ENCODE measurements around the gene PMP22.
A peak's percentile ranks its signal among the peaks of the same experiment; 100 is the strongest.
"Not testable (repeated sequence)": the region's sequence is repeated elsewhere in the genome, so short reads cannot be mapped to it uniquely, and the experiment has no call there.

Gene PMP22

DNA sequence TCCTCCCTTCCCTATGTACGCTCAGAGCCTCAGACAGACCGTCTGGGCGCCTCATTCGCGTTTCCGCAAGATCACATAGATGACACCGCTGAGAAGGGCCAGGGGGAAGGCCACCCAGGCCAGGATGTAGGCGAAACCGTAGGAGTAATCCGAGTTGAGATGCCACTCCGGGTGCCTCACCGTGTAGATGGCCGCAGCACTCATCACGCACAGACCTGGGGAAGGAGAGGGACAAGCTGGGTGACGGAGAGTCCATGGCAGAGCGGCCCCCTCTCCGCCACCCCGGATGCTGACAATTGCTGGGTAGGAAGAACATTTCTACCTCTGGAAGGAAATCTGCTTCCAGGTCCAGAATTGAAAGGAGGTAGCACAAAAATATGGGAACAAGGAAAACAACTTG, 34.3 kb downstream of the PMP22 start:
- FAIRE-seq, result no peak

DNA sequence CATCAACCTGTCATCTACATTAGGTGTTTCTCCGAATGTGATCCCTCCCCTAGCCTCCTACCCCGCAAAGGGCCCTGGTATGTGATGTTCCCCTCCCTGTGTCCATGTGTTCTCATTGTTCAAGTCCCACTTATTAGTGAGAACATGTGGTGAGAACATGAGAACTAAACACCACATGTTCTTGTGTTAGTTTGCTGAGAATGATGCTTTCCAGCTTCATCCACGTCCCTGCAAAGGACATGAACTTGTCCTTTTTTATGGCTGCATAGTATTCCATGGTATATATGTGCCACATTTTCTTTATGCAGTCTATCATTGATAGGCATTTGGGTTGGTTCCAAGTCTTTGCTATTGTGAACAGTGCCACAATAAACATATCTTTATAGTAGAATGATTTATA, 43.3 kb downstream of the PMP22 start:
- not testable (repeated sequence) for DNase-seq (ENCODE audit: insufficient read length, low spot score); FAIRE-seq

More for the DNA sequence above, 34.3 kb downstream of the PMP22 start:
- no peak for DNase-seq (ENCODE audit: insufficient read length, low spot score)

DNA sequence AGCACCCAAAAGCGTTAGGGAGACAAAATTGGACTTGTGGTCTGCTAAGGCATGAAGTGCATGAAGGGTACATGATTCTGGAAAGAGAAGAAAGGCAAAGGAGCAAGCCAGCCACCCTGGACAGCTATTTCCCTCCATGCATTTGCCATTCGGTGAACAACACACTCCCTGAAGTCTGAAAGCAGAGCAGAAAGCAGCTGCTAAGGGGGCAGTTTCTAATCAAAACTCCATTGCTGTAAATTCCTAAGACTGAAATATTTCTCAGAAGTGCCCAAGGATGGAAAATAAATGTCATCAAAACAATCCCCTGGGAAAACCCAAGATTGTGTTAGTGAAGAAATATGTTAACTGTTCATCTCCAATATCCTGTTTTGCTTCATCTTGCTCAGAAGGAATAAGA, 44.3 kb downstream of the PMP22 start:
- FAIRE-seq (no peak), DNase-seq (ENCODE audit: insufficient read length, low spot score) (no peak)

DNA sequence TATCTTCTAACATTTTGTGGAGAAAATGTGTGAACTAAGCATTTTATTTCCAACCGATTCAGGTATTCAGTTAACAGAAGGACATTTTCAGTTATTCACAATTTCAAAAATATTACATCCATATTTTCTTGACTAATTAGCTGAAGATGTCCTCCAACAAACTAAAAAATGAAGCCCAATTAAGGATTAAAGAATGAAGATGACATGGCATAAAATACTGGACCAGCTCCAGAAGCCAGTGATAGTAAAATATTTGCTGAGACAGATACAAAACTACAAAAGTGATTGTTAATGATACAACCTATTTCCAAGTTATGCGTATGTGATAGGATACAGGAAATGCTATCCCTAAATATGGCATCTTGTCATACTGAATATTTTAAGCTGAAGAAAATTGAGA, 48.6 kb downstream of the PMP22 start:
- FAIRE-seq (no peak), DNase-seq (ENCODE audit: insufficient read length, low spot score) (no peak)

DNA sequence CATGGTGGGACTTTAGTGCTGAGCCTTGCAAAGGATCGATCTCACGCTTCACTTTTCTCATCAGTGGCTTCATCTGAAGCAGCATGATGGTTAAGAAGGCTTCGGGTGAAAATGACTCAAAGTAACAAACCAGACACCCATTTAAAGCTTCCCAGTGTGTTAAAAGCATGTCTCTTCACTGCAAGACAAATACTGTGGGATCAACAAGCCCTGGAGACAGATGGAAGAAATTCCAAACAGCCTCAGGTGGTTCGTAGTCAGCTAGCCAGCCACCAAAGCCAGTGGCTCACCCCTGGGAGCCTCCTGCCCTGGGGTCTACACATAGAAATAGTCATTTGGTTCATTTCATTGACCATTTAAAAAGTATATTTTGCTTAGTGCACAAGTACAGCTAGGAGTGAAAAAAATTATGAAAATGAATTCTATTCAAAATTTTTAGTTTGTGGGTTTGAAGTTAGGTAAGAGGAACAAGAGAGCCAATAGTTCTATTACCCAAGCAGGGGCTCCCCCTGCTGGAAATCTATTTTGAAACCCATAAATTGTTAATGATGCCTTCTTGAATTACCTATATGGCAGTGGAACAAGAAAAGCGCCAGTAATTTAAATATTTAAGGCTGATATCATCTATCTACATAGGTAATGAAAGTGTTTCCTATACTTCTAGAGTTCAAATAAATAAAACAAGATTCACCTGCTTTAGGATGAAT, 51.6 kb downstream of the PMP22 start:
- DNase-seq (ENCODE audit: insufficient read length, low spot score) (no peak), FAIRE-seq (no peak)

DNA sequence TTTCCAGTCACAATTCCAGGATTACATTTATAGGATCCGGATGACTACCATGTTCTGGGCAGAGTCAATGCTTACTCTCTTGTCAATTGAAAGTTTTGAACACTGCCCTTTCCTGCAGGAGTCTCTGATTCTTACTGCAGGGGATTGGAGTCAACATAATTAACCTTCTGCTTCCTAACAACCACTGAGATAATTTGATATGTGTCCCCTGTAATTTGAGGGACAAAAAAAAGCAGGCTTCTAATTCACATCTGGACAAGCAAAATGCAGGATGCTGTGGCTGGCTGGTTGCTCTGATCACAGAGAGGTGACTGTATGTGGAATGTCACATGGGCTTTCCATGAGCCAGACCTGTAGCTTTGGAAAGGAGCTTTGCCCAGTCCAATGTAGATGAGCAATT, 54.9 kb downstream of the PMP22 start:
- DNase-seq (ENCODE audit: insufficient read length, low spot score) (no peak), FAIRE-seq (no peak)

DNA sequence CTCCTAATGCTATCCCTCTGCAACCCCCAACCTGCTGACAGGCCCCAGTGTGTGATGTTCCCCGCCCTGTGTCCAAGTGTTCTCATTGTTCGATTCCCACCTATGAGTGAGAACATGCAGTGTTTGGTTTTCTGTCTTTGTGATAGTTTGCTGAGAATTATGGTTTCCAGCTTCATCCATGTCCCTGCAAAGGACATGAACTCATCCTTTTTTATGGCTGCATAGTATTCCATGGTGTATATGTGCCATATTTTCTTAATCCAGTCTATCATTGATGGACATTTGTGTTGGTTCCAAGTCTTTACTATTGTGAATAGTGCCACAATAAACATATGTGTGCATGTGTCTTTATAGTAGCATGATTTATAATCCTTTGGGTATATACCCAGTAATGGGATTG, 62.1 kb downstream of the PMP22 start:
- DNase-seq (ENCODE audit: insufficient read length, low spot score); FAIRE-seq: not testable (repeated sequence)

DNA sequence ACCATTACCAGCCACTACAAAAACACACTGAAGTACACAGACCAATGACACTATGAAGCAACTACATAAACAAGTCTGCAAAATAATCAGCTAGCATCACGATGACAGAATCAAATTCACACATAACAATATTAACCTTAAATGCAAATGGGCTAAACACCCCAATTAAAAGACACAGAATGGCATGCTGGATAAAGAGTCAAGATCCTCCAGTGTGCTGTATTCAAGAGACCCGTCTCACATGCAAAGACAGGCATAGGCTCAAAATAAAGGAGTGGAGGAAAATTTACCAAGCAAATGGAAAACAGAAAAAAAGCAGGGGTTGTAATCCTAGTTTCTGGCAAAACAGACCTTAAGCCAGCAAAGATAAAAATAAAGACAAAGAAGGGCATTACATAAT, 64.6 kb downstream of the PMP22 start:
- not testable (repeated sequence) for FAIRE-seq; DNase-seq (ENCODE audit: insufficient read length, low spot score)

DNA sequence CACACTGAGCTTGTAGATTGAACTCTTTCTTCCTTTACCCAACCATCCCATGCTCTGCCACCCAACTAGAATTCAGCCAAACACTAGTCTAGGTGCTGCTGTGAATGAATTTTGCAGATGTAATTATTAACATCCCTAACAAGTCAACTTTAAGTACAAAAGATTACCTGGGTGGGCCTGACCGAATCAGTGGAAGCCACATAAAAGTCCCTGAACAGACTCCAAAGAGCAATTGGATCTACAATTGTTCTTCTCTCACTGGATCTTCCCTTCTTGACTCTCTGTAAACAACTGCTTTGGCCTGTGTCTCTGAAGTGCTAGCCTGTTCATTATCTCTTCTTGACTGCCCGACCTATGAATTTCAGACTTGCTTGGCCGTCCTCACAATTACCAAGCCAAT, 67.9 kb downstream of the PMP22 start:
- no peak for FAIRE-seq
- no peak for DNase-seq (ENCODE audit: insufficient read length, low spot score)

DNA sequence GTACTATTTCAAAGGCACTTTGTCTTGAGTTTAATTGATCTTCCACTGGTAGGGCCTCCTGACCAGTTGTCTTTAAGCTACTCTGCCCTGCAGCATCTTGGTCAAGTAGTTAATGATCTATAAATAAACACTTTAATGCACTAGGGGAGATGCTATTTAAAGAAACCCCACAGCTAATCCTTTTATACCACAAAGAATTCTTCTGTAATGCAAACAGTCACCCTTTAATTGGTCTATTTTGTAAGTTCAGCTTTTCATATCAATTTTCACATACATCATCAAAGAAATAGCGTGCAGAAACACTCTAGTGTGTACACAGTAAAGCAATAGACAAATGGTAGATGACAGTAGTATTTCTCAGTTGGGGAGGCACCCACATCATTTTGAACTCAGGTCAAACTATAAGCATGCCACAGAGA, 70.3 kb downstream of the PMP22 start:
- FAIRE-seq, result no peak
- DNase-seq (ENCODE audit: insufficient read length, low spot score), result no peak

DNA sequence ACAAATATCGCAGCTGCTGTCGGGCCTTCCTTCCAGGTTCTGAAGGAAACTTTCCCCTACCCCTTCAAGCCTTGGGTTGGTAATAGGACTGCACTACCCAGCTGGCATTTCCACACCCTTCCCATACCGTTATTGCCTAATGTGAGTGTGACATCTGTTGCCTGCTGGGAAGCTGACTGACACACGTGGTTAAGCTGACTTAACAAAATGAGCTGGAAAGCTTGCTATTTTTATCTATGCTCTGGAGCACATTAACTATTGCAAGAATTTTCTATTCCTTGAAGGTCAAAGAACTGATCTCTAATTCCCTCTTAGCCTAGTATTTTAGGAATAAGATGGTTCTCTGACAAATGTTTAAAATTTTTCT, 79.5 kb downstream of the PMP22 start:
- DNase-seq (ENCODE audit: insufficient read length, low spot score) (no peak), FAIRE-seq (peak; percentile 88)

DNA sequence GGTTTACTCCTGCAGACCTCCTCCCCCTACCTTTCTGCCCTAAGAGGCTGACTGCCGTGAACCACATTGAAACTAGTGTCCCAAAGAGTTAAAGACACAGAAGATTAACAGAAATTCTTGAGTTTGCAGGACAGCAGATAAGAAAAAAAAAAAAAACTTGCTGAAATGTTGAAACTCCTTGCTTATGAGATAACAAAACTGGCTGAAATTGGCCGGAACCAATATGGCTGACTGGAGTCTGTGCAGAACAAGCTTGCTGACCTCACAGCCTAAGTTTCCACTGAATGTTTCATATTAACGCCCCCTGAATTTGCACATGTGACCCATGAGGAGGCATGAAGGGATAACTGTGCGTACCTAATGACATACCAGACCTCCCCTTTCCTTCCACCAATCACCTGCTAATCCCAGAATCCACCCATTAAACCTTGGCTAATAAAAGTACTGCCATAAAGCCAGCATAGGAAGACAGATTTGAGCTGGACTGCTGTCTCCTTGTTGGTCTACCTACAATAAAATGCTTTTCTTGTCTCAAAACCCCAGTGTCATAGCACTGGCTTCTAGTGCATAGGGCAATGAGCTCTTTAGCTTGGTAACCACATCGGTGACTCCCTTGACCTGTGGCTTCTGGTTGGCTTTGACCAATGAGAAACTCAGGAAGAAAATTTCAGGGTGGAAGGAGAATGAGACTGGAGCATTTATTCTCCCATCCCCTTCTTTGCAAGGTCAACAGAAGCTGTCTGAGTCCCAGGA, 80.1 kb downstream of the PMP22 start:
- DNase-seq (ENCODE audit: insufficient read length, low spot score) (no peak), FAIRE-seq (no peak)

DNA sequence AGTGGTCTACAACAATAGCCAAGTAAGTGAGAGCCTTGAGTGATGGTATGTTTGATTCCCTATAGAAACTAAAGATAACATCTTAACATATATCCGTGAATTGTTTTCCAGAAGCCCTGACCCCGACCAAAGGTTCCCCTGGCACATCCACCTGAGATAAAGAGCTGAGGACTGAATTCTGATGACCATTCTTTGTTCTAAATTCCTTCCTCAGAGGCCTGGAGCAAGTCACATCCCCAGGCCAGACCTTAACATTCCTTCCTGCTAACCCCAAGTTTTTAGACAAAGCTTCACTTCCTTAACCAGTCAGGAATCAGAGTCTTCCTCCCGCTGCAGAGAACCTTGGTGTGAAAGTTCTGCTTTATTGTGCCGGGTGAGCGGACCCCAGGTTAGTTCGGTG, 83.3 kb downstream of the PMP22 start:
- DNase-seq (ENCODE audit: insufficient read length, low spot score), result no peak
- no peak for FAIRE-seq

DNA sequence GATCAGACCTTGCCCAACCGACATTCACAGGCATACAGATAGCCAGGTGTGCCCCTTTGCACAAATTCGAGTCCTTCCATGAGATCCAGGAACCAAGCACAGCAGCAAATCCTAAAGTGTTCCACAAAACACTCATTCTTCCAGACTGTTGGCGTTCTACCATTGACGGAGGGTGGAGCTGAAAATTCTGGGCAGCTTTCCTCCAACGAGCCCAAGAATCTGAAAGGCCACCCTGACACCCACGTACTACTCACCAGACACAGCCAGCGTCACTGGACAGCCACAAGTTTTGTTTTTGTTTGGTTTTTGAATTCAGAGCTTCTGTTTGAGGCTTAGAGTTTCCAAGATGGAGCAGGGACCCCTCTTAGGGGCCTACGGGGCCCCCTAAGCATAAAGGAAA, 83.8 kb downstream of the PMP22 start:
- FAIRE-seq (no peak), DNase-seq (ENCODE audit: insufficient read length, low spot score) (no peak)

DNA sequence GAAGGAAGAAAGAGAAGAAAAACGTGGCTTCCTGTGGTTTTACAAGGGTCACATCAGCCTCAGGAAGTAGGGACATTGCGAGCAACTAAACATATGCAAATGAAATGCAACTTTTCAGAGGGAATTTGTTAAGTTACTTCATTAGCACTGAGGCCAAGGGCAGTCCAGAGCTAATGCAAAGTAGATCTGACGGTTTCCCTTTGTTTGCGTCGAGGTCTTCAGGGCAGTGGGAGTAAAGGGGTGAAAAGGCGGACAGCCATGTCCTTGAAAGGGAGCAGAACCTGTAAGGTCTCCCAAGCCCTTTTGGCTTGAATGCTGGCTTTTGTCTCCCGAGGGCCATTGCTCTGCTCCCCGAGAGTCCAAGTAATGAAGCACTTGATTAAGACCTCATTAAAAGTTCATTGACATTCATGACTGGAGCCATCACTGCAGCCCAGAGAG, 85.0 kb downstream of the PMP22 start:
- FAIRE-seq (peak; percentile 58), DNase-seq (ENCODE audit: insufficient read length, low spot score) (no peak)
